IPS-15b (cell line): ENCODE results near the gene POLN.

Source experiments
- H3K27me3 ChIP-seq: one replicate; pipeline ENCODE4 v1.6.1; 2013; ENCODE audit warnings: low read length; ENCODE audit not compliant: control insufficient read depth, insufficient read depth
- H3K36me3 ChIP-seq: one replicate; pipeline ENCODE4 v1.6.1; 2013; ENCODE audit warnings: low read length; ENCODE audit not compliant: control insufficient read depth, insufficient read depth
- H3K4me1 ChIP-seq: one replicate; pipeline ENCODE4 v1.6.1; 2013; ENCODE audit warnings: mild to moderate bottlenecking, low read length; ENCODE audit not compliant: control insufficient read depth, insufficient read depth
- H3K4me3 ChIP-seq: one replicate; pipeline ENCODE4 v1.5.1; 2013; ENCODE audit warnings: low read depth, low read length
- H3K9ac ChIP-seq: one replicate; pipeline ENCODE4 v1.6.1; 2013; ENCODE audit warnings: low read depth, mild to moderate bottlenecking, low read length
- H3K9me3 ChIP-seq: one replicate; pipeline ENCODE4 v1.6.1; 2013; ENCODE audit warnings: mild to moderate bottlenecking, low read length; ENCODE audit not compliant: control insufficient read depth, insufficient read depth

Gene POLN

DNA sequence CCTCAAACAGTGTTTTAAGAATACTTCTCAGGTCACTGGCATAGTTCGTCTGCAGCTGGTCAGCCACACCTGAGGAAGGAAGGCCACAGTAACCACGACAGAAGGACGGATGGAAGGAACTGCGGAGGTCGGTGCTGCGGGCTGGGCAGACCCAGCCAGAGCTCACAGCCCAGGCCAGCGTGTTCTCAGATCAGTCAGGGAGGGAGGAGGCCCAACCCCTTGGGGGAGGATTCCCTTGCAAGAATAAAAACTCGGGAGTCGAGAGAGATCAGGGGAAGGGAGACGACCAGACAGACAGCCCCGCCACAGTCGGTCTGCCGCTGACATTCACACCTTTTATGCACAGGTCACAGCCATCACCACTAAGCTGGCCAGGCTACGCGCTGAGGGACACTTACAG lies 31.3 kb upstream of the POLN start:
- H3K4me3 ChIP-seq: no peak overlapping the region
- H3K9ac ChIP-seq: no peak overlapping the region
- no peaks in the 10 kb centered on the region for H3K4me1 ChIP-seq
- no peaks in the 10 kb centered on the region for H3K27me3 ChIP-seq
- H3K9me3 ChIP-seq: no peaks in the 10 kb centered on the region
- H3K36me3 ChIP-seq: no peaks in the 10 kb centered on the region

DNA sequence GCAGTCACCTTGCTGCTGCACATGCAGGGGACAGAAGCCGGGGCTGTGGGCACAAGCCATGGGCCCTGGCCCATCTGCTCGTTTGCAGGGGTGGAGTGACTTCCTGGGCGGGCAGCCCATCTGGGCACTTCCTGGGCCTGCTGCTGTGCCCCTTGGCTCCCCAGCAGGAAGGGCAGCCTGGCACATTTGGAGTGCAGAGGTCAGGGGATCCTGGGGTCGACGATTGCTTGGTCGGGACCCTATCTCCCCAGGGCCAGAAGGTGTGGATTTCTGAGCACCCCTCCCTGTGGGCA lies 30.9 kb upstream of the POLN start:
- H3K9ac ChIP-seq: no peak overlapping the region
- no peaks in the 10 kb centered on the region for H3K4me1 ChIP-seq
- no peaks in the 10 kb centered on the region for H3K36me3 ChIP-seq
- no peak overlapping the region for H3K4me3 ChIP-seq
- H3K9me3 ChIP-seq: no peaks in the 10 kb centered on the region
- H3K27me3 ChIP-seq: no peaks in the 10 kb centered on the region

DNA sequence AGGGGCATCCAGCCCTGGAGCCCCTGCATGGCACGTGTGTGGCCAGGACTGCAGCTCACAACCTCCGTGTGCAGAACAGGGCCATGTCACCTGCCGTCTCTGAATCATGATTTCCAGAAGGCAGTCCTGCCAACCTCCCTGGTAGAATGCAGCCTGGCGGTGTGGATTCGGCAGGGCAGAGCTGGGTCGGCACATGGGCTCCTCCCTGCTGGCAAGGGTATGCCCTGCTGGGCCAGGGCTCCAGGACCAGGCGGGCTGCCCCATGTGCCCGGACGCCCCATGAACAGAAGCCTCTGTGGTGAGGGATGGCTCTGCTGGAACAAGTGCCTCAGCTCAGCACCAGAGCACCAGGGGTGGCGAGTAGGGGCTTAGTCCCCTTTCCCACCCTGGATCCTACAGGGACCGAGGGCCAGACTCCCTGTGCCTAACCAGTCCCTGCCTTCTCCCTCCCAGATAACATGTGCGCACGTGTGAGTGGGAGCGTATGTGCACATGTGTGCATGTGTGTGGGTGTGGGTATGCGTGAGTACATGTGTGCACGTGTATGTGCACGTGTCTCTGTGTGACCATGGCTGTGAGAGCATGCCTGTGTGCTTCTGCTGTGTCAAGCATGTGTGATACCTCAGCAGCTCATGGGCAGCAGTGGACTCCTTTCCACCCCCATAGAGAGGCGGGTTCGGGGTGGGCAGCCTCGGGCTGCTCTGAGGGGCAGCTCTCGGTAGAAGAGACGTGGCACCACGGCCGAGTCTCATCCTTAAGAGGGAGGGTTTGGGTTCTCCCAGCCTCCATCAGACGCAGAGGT lies 30.3 kb upstream of the POLN start:
- no peaks in the 10 kb centered on the region for H3K27me3 ChIP-seq

DNA sequence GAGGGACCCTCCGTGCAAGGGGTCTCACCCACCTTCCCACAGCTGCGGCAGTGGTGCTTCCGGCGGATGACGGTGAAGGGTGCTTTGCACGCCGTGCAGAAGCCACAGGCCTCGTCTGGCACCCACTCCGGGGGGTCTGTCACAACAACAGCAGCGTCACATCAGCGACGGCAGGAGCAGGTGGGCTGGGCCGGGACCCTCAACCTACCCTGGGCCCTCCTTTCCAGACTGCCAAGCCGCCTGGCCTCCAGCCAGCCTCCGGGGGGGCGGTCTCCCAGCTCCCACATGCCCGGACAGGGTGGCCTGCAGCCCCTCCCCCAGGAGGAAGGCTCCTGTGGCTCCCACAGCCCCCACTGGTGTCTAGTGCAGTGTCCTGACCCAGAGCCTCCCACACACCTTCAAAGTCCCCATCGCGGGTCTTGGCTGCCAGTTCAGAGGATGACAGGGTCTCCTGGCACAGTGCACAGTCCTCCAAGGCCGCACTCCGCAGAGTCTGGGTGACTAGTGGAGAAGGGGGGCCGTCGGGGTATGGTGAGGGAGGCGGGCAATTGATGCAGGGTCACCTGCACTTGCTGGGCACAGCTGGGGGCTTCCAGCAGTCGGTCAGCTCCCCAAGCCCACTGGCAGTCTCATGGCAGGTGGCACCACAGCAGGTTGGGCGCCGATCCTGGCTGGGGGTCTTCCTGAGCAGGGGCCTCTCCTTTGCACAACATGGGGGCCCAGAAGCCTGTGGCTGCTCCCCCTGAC lies 29.5 kb upstream of the POLN start:
- H3K9me3 ChIP-seq: no peaks in the 10 kb centered on the region
- H3K9ac ChIP-seq: no peak overlapping the region
- H3K27me3 ChIP-seq: no peaks in the 10 kb centered on the region
- H3K4me1 ChIP-seq: no peaks in the 10 kb centered on the region
- H3K36me3 ChIP-seq: no peaks in the 10 kb centered on the region
- no peak overlapping the region for H3K4me3 ChIP-seq

More for the DNA sequence above, 30.3 kb upstream of the POLN start:
- Histone ChIP-seq H3K4me3 (no peak overlapping the region), H3K9ac (no peak overlapping the region), H3K9me3 (no peaks in the 10 kb centered on the region), H3K36me3 (no peaks in the 10 kb centered on the region), H3K4me1 (no peaks in the 10 kb centered on the region)

DNA sequence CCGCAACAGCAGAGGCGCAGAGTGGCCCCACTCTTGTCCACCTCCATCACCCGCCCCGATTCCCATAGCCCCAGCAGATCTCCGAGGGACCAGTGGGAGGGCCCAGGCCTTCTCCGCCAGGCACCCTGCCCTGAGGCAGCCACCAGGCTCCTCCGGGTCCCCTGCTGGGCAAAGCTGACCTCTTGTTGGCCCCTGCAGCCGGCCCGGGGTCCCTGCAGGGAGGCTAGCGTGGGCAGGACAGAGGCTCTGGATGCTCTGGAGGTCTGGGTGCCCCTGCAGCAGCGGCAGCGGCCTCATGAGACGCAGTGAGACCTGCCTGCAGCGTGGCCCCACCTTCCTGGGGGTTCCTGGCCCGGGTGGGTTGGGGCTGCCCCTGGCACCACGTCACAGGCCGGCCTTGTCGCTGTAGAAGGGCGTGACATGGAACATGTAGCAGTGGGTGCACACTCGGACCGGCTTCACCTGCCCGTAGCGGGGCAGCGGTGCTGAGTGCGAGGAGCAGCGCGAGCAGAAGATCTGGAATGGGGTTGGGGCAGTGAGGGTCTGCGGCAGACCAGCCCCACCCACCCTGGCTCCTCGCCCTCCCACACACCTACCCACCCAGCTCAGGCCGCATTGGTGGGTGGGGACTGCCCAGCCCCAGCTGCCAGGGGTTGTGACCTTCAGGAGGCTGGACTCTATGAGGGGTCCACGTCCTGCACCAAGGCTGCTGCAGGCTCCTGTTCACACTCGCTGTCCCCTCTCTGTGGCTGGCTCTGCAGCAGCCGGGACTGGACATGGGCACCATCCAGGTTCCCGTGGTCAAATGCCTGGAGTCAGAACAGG lies 28.6 kb upstream of the POLN start:
- Histone ChIP-seq H3K4me1 (no peaks in the 10 kb centered on the region), H3K9ac (no peak overlapping the region), H3K27me3 (no peaks in the 10 kb centered on the region), H3K9me3 (no peaks in the 10 kb centered on the region), H3K4me3 (no peak overlapping the region), H3K36me3 (no peaks in the 10 kb centered on the region)

DNA sequence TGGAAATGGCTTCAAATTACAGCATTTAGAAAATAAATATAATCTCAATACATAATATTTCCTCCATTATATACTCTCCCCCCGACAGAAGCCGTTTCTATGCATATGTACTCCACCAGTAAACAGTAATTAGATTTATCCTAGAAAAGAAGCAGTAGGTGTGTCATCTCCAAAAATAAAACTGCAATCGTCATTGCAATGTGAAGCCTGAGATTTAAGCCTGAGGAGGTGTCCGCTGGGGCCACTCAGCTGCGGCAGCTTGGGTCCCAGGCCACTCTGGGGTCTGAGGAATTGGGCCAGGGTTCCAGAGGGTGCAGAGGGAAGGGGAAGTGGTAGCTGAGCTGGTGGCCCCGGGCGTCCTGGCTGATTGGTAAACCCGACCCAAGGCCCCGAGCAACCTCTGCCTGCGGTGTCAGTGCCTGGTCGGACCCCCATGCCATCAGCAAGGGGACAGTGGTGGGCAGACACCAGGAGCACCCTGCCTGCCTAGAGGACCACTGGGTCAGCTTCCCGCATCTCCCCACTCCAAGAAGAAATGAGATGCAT lies 27.8 kb upstream of the POLN start:
- H3K27me3 ChIP-seq: no peaks in the 10 kb centered on the region
- H3K36me3 ChIP-seq: no peaks in the 10 kb centered on the region
- no peaks in the 10 kb centered on the region for H3K4me1 ChIP-seq

DNA sequence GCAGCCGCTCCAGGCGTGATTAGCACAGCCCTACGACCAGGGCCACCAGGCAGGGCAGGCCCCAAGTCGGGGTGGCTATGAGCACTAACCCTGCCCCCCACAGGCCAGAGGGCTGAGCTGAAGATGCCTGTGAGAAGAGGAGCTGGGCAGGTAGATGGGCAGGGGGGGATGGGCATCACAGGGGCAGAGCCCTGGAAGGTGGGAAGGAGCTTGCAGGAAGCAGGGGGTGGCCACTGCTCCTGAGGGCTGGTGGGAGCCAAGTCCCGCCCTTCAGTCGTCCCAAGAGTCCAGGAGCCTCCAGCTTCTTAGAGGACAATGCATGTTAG lies 27.2 kb upstream of the POLN start:
- H3K9me3 ChIP-seq: no peaks in the 10 kb centered on the region
- no peaks in the 10 kb centered on the region for H3K36me3 ChIP-seq
- no peak overlapping the region for H3K4me3 ChIP-seq
- H3K9ac ChIP-seq: no peak overlapping the region
- H3K4me1 ChIP-seq: no peaks in the 10 kb centered on the region
- no peaks in the 10 kb centered on the region for H3K27me3 ChIP-seq

More for the DNA sequence above, 27.8 kb upstream of the POLN start:
- Histone ChIP-seq H3K4me3 (no peak overlapping the region), H3K9me3 (no peaks in the 10 kb centered on the region), H3K9ac (no peak overlapping the region)

DNA sequence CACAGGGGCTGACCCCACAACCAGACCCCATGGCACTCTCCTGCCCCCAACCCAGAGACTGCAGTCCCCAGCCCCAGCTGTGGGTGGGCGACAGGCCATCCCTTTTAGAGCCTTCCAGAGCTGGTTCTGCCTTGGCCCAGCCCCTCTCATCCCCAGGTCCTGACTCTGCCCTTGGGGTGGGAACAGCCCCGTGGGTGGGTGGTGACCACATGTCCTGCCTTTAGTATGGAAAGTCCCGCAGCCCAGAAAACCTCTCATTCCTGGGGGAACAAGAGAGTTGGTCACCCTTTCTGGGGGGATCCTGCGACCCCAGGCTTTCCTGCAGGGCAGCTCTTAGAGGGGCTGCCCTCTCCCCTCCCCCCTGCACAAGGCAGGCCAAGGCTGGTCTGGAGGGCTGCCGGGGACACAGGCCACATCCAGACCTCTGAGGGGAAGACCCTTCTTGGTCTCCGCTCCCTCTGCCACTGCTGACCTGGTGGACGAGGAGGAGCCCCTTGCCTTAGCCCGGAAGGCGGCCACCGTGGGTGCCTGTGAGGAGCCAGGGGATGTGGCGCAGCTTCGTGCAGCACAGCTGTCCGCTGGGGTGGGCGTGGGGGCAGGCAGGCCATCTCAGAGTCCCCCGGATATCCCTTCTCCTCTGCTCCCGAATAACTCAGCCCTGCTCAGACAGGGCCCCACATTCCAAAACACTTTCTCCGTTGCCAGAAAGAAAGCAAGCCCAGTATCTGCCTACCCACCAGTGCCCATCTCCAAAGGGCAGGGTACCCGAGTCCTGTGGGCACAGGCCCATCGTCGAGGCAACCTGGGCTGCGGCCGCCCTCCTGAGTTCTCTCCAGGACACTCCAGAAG lies 26.7 kb upstream of the POLN start:
- no peak overlapping the region for H3K9ac ChIP-seq
- no peaks in the 10 kb centered on the region for H3K27me3 ChIP-seq
- H3K9me3 ChIP-seq: no peaks in the 10 kb centered on the region
- no peak overlapping the region for H3K4me3 ChIP-seq
- H3K36me3 ChIP-seq: no peaks in the 10 kb centered on the region
- H3K4me1 ChIP-seq: no peaks in the 10 kb centered on the region

DNA sequence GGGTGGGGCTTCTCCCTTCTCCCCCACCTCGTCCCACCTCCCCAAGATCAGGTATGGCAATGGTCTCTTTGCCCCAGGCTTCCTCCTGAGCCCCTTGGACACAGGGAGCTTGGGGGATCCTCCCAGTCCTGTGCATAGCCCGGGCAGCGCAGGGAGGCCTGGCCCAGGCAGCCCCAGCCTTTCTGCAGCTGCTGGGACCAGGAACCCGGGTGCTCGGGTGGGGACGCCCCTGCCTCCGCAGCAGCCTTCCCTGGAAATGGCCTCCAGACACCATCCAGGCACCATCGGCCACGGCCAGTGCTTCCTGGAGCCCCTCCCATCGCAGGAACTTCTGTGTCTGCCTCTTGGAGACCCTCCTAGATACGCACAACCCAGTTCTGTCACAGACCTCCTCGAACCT lies 25.9 kb upstream of the POLN start:
- Histone ChIP-seq H3K9ac (no peak overlapping the region), H3K4me1 (no peaks in the 10 kb centered on the region), H3K27me3 (no peaks in the 10 kb centered on the region), H3K4me3 (no peak overlapping the region), H3K9me3 (no peaks in the 10 kb centered on the region), H3K36me3 (no peaks in the 10 kb centered on the region)

DNA sequence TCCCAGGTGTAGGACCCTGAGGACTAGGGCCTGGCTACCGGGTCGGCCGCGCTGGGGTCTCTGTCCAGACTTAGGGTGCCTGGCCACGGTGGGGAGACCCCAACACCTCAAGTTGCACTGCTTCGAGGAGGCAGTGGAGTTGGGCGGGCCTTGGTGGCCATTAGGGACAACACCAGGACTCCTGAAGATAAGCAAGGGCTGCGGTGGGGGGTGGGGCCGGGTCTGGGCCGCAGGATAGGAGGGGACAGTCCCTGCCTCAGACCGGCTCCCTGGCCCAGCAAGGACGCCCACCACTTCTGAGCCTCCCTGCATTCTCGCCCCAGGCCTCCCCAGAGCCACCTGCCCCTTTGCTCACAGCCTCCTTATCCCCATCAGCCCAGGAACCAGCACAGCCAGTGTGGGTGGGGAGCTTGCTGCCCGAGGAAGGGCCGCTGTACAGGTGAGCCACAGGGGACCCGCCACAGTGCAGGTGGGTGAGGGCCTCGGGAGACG lies 25.4 kb upstream of the POLN start:
- Histone ChIP-seq H3K4me1 (no peaks in the 10 kb centered on the region), H3K27me3 (no peaks in the 10 kb centered on the region), H3K9me3 (no peaks in the 10 kb centered on the region), H3K36me3 (no peaks in the 10 kb centered on the region), H3K4me3 (no peak overlapping the region), H3K9ac (no peak overlapping the region)

DNA sequence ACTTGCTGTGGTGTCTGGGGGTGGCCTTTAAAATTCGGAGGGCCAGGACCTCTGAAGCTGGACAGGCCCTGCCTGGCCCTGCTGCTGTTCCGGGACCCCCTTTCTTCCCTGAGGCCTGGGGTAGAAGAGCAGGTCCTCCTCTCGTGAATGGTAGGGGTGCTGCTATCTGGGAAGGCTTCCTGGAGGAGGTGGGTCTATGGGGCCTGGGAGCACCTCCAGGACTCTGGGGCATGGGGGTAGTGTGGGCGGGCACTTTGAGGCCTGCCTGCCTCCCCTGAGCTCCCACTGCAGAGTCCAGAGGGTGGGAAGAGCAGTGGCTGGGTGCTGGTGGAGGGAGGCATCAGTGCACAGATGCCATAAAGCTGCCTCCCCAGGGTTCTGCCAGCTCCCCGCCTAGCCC lies 24.9 kb upstream of the POLN start:
- Histone ChIP-seq H3K4me1 (no peaks in the 10 kb centered on the region), H3K27me3 (no peaks in the 10 kb centered on the region), H3K9me3 (no peaks in the 10 kb centered on the region), H3K36me3 (no peaks in the 10 kb centered on the region), H3K4me3 (no peak overlapping the region), H3K9ac (no peak overlapping the region)
